NB4 (cell line): ENCODE measurements around the gene MYO10.

Experiments used
- DNase-seq: peaks from one replicate; pipeline ENCODE4 v3.0.0; 2010; ENCODE audit warnings: low read depth
- H3K4me3 ChIP-seq: one replicate; pipeline ENCODE4 v1.5.1; 2011; ENCODE audit warnings: mild to moderate bottlenecking, low read depth, low read length, moderate library complexity
- CTCF ChIP-seq: IDR thresholded peaks from one replicate; pipeline ENCODE4 v1.5.1; 2012; ENCODE audit warnings: low read depth, low read length
- MAX ChIP-seq: IDR thresholded peaks from 2 replicates; pipeline ENCODE4 v1.6.1; 2011; ENCODE audit warnings: low read depth, low read length
- MYC ChIP-seq: IDR thresholded peaks from 2 replicates; pipeline ENCODE4 v1.6.1; 2011; ENCODE audit warnings: low read depth, low read length
- POLR2A ChIP-seq: IDR thresholded peaks from 2 replicates; pipeline ENCODE4 v1.6.1; 2011; ENCODE audit warnings: mild to moderate bottlenecking; ENCODE audit not compliant: insufficient read length; ENCODE audit errors: extremely low read depth

The MYO10 gene

GRCh38 chr5:16712620-16713019, 223.5 kb downstream of the MYO10 start:
- DNase-seq: no peak
- no peak for TF ChIP-seq MYC
- no peak for TF ChIP-seq POLR2A
- no peak for TF ChIP-seq MAX
- no peak for TF ChIP-seq CTCF
- no peak overlapping the region for H3K4me3 ChIP-seq

GRCh38 chr5:16712178-16712577, 223.9 kb downstream of the MYO10 start:
- no peak for TF ChIP-seq MYC
- H3K4me3 ChIP-seq: no peak overlapping the region
- DNase-seq: no peak

GRCh38 chr5:16709691-16710433, 226.2 kb downstream of the MYO10 start:
- H3K4me3 ChIP-seq: no peak overlapping the region
- no peak for DNase-seq
- TF ChIP-seq MAX: no peak
- TF ChIP-seq MYC: no peak

- no peak overlapping the region for H3K4me3 ChIP-seq
- TF ChIP-seq POLR2A (no peak), MAX (no peak), MYC (no peak), CTCF (no peak)
- DNase-seq: no peak
Measured at GRCh38 chr5:16707869-16708192, 228.3 kb downstream of the MYO10 start.

GRCh38 chr5:16707168-16707868, 228.8 kb downstream of the MYO10 start:
- no peak for TF ChIP-seq CTCF
- no peak for TF ChIP-seq MYC
- TF ChIP-seq POLR2A: no peak
- TF ChIP-seq MAX: no peak
- no peak for DNase-seq
- H3K4me3 ChIP-seq: no peak overlapping the region

- H3K4me3 ChIP-seq: no peak overlapping the region
- no peak for DNase-seq
- TF ChIP-seq CTCF: no peak
- TF ChIP-seq MAX: no peak
- TF ChIP-seq MYC: no peak
- no peak for TF ChIP-seq POLR2A
Measured at GRCh38 chr5:16704945-16705344, 231.1 kb downstream of the MYO10 start.
